ENCODE data around the gene PGAP2.

DNA sequence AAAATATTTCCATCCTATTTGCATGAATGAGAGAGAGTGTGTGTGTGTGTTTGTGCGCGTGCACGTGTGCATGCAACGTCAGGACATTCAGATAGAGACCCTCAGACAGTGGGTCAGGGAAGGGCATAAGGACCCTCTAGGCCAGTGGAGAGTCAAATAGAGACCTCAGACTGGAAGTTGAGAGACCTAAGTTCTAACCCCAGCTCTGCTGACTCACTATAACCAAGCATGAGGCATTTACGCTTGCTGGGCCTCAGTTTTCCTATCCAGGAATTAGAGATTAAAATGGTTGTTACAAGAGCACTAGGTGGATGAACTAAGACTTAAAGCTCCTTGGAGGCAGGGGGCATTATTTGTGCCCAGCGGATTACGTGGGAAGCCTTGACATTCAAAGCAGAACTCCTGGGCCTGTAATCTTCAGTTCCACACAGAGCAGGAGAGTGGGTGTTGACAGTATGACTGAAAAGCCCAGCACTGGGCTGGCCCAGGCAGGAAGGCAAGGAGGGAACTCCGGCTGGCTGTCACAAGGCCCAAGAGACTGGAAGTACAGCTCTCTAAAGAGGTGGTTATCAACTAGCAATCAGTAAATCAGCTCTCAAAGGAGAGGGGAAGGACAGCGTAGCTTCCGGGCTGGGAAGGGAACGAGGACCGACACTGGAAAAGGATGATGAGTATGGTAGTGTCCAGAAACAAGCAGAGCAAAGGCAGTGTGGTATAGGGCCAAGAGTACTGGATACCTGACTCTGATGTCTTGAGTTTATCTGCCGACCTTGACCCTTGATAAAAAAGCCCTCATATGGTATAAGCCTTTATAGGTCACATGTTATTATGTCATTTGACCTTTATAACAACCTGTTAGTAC, 23.2 kb downstream of the PGAP2 start:
- TF ChIP-seq POLR2A (IDR thresholded peaks at IDR 0.05) (no peak), POLR2AphosphoS5 (IDR thresholded peaks at IDR 0.05) (no peak)
- TF ChIP-seq, protein P1, sequence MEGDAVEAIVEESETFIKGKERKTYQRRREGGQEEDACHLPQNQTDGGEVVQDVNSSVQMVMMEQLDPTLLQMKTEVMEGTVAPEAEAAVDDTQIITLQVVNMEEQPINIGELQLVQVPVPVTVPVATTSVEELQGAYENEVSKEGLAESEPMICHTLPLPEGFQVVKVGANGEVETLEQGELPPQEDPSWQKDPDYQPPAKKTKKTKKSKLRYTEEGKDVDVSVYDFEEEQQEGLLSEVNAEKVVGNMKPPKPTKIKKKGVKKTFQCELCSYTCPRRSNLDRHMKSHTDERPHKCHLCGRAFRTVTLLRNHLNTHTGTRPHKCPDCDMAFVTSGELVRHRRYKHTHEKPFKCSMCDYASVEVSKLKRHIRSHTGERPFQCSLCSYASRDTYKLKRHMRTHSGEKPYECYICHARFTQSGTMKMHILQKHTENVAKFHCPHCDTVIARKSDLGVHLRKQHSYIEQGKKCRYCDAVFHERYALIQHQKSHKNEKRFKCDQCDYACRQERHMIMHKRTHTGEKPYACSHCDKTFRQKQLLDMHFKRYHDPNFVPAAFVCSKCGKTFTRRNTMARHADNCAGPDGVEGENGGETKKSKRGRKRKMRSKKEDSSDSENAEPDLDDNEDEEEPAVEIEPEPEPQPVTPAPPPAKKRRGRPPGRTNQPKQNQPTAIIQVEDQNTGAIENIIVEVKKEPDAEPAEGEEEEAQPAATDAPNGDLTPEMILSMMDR (IDR thresholded peaks at IDR 0.05) = no peak
